Hepatocyte (in vitro differentiated cells): Measurements from ENCODE around the gene WNT5B.

Experiments
- EZH2 ChIP-seq: fragments of 200-600 bp; sonication (generic); IDR thresholded peaks from 2 replicates; pipeline ENCODE4 v1.6.1; 2016; ENCODE audit warnings: antibody characterized with exemption, mild to moderate bottlenecking, borderline replicate concordance
- TF ChIP-seq, protein P1 (sequence below): fragments of 200-600 bp; sonication (generic); IDR thresholded peaks from 2 replicates; pipeline ENCODE4 v1.5.1; 2016; ENCODE audit warnings: antibody characterized with exemption, mild to moderate bottlenecking; ENCODE audit not compliant: poor library complexity

DNA sequence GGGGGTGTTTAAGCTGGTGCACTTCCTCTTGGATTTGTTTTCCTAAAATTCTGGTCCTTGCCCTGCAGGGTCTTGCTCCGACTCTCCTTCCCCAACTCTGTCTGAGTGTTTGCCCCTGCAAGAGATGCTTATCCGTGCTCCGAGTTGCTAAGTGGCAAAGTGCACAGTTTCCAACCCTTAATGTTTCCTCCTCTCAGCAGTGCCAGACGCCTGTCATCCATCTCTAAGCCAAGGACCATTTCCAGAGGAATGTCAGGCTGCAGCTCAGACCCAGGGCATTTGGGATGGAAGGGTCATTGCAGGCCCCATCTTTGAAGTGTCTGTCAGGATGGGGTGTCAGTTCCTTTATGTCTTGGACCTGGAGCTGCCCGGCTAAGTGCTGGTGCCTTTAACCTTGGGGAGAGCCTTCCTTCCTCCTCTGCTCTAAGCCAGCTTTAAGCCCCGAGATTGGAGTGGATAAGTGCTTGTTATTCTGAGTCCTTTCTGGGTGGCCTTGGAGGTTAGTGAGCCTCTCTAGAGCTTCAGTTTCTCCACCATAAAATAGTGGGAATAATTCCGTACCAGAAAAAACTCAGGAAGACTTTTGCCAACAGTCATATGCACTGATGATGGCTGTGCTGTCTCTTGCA, 15.0 kb downstream of the WNT5B start:
- TF ChIP-seq, protein P1, sequence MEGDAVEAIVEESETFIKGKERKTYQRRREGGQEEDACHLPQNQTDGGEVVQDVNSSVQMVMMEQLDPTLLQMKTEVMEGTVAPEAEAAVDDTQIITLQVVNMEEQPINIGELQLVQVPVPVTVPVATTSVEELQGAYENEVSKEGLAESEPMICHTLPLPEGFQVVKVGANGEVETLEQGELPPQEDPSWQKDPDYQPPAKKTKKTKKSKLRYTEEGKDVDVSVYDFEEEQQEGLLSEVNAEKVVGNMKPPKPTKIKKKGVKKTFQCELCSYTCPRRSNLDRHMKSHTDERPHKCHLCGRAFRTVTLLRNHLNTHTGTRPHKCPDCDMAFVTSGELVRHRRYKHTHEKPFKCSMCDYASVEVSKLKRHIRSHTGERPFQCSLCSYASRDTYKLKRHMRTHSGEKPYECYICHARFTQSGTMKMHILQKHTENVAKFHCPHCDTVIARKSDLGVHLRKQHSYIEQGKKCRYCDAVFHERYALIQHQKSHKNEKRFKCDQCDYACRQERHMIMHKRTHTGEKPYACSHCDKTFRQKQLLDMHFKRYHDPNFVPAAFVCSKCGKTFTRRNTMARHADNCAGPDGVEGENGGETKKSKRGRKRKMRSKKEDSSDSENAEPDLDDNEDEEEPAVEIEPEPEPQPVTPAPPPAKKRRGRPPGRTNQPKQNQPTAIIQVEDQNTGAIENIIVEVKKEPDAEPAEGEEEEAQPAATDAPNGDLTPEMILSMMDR: no peak
- TF ChIP-seq EZH2: no peak
